ENCODE results near the gene LYST.

Gene LYST

DNA sequence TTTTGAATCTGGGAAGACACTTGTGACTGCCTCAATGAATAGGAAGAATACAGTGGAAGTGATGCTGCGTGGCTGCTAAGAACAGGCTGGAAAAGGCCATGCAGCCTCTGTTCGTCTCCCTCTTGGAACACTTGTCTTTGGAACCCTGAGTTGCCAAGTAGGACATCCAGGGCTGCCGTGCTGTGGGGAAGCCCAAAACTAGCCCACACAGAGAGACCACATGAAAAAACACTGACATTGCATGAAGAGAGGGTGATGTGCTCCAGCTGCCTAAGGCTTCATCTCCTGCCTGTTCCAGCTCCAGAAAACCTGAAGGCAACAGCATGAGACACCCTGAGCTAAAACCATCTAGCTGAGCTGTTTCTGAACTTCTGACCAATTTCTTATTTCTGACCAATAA is 156.0 kb downstream of the LYST start:
- DNase-seq (ENCODE audit: low read depth), result no peak

DNA sequence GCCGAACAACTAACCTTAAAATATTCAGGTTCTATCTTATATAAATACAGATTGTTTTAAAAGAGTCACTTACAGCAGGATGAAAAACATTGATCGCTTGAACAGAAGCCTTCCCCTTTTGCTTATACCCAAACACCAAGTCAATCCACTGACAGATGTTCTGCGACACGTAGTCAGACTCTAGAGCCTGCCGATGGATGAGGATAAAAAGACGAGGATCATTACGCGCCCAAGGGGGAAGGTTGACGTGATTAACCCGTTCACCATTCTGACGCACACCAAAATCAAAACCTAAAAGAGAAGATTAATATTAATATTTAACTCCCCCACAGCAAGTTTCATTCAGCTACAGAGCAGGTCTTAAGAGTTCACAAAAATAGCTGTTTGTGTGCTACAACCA is 157.7 kb downstream of the LYST start:
- DNase-seq (ENCODE audit: low read depth), result no peak

DNA sequence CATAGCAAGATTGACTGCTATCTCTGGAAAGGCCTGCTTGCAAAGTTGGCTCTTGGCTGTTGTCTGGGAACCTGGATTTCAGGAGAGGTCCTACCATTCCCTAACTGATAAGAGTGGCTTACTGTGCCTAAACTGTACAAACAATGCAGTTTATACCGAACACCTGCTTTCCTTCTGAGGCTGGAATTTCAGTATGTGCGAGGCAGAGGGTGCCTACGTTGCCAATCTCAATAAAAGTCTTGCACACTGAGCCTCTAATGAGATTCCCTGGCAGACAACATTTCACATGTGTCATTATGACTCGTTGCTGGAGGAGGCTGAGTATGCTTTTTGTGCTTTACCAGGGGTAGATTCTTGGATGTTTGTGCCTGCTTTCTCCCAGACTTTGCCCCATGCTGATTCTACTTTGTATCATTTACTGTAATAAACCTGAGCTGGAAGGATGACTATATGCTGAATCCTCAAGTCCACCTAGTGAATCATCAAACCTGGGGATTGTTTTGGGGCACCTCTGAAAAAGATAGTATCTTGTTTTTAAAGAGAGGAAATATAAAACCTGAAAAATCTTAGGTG is 158.2 kb downstream of the LYST start:
- peak; percentile 11 for DNase-seq (ENCODE audit: low read depth)

DNA sequence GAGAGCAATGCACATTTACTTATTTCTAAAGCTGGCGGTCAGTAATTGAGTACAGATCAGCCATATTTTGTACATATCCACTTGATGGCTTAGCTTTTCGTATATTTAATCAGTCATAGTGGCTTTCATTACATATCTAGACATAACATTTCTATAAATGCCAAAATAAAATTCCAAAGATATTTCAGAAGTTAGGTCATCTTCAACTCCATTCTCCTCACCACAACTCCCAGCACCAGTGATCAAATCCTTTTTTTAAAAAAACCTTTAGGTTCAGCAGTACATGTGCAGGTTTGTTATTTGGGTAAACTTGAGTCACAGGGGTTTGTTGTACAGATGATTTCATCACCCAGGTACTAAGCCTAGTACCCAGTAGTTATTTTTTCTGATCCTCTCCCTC is 163.2 kb downstream of the LYST start:
- DNase-seq (ENCODE audit: low read depth), result peak; percentile 29

DNA sequence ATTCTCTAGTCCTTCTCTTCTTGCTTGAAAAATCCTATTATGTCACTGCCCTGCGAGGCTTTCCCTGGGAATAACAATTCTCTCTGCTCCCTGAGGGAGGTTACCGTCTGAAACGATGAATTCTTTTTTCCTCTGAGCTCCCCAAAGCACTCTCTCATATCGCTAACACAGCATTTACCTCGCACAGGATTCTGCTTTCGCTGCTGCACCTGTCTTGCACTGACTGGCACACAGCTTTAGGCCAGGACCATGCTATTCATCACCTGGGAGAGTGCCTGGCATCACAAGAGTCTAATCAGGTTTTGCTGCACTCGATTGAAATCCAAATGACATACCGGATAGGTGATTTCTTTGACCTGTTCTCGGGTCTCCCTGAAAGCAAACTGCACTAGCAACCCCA is 164.3 kb downstream of the LYST start:
- no peak for DNase-seq (ENCODE audit: low read depth)

DNA sequence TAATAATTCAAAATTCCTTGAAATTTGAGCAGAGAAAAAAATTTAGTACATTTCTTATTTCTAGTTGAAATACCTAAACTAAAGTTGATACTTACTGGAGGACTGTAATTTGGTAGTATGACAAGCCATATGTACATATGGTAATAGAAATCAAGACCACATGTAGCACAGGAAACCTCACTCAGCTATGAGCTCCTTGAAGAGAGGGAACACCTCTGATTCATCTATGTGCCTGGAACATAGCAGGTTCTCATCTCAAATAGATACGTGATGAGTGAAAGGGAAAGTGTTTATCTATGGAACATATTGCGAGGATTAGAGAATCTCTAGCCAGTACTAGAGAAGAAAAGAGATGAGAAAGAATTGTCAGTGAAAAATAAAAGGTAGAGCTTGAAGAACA is 169.2 kb downstream of the LYST start:
- no peak for DNase-seq (ENCODE audit: low read depth)

DNA sequence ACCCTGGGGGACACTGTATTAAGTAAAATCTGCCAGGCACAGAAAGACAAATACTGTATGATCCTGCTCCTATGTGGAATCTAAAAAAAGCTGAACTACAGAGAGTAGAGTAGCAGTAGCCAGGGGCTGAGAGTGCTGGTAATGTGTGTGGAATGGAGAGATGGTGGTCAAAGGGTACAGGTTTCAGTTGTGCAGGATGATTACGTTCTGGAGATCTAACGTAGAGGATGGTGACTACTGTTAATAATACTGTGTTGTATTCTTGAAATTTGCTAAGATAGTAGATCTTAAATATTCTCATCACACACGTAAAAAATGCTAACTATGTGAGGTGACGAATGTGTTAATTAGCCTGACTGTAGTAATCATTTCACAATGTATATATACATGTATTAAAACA is 177.3 kb downstream of the LYST start:
- DNase-seq (ENCODE audit: low read depth), result no peak

DNA sequence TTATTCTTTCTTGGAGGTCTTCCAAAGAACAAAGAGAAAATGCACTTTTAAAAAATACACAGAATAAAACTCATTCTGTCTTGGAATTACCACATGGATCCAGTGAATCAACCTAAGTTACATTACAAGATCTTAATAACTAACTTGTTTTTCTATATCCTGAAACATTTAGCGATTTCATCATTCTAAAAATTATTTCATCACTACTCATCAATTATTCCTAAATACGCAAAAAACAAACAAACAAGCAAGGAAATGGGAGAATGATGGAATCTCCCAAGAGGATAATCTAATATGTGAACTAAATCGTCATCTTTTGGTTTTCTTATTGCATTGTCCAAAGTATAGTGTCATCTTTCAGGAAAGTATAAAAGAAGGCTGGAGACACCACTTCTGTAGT is 178.6 kb downstream of the LYST start:
- no peak for DNase-seq (ENCODE audit: low read depth)

DNA sequence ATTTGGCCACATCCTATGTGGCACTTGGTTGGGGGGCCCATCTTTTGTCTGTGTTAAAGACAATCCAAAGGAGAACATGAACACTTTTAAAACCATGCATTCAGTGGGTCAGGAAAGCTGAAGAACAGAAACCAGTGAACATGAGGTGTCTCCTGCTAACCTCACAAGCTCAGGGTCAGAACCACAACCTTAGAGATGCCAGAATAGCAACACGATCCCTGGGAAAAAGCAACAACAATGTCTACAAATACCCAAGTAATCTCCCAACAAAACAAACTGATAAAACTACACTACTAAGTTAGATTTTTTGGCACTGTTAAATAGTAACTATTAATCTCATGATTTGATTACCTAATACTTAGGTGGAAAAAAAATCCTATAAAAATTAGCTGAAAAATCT is 183.1 kb downstream of the LYST start:
- peak; percentile 45 for DNase-seq (ENCODE audit: low read depth)

DNA sequence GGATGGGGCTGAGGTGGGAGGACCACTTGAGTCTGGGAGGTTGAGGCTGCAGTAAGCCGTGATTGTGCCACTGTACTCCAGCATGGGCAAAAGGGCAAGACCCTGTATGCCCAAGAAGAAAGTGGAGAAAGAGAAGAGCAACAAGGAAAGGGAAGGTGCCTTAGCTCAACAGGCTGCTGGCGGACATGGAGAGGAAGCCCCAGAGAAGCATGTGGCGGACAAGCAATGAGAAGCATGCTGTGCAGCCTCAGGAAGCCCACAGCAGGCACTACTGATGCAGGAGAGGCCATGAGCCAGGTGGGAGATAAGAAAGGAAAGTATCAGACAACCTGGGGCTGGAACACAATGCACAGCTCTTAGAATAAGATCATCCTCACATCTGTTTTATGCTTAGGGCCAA is 184.5 kb downstream of the LYST start:
- no peak for DNase-seq (ENCODE audit: low read depth)

DNA sequence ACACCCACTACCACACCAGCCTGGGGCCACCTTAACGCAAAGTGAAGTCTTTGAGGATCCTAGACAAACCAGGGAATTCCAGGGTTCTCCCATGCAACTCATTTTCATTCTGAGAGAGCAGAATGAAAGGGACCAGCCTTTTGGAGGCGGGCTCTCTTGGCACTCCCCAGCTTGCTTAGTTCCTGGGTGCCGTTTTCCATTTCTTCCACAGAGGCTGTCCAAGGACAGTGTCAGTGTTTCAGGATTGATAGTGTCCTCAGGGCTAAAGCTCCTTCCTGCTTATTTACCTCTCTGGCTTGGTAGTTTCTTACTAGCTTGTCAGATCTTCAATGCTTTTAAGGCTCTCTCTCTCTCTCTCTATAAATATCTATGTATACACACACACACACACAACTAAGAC is 187.1 kb downstream of the LYST start:
- DNase-seq (ENCODE audit: low read depth), result no peak

DNA sequence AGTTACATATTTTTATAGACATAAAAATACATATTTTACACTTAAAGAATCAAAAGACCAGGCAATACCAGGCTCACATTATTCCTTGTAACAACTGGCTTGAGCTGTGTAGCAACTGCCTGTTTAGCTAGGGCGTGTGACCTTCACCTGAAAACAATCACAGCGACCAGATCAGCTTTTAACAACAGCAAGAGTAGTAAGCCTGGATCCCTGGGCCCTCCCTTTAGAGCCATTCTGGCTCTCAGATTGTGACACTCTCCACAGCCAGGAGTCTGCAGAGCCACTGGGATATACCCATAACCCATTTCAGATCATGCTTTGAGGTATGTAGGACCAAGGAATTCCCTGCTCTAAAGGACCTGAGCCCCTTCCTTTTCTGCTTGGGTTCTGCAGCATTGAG is 187.7 kb downstream of the LYST start:
- DNase-seq (ENCODE audit: low read depth), result no peak

DNA sequence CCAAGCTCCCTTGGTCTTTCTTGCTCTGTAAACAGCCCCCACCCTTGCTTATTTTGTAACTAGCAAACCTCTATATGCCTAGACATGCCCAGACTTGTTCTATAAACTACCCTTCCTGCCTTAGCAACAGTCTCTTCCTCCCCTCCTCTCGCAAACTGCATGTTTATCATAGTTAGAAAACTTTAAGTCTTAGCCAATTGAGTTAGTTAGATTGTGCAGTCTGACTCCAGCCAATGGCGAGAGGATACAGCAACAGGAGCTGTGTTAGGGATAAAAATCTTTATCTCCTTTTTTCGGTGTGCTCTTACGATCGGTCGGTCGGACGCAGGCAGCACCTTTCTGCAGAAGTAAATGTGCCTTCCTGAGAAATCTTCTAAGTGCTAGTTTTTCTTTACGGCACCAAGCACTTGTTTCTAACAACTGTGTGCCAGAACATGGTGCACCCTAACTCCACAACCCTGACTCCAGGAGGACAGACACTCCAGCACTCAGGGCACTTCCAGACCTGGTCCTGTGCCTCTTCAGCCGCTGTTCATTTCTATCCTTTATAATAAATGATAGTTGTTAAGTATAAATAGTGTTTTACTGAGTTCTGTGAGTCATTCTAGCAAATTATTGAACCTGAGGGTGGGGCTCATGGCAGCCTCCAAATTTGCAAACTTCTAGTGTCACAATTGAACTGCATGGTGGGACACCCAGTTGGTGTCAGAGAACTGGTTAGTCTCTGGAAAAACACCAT is 191.4 kb downstream of the LYST start:
- peak; percentile 31 for DNase-seq (ENCODE audit: low read depth)

DNA sequence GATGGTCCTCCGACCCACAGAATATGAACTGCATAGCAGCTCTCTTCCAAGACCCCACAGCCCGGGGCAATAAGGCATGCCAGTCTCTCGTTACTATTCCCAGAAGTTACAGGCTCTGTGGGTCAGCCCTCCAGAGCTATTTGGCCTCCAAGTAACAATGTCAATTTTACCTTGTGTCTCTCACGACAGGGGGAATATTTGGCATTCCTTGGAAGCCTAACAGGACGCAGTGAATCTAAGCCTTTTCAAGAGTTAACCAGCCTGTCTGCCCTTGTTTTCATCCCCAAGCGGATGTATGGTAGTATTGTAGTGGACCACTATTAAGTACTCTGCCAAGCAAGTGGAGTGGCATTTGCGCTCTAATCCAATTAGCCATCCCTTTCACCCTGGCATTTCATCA is 192.7 kb downstream of the LYST start:
- no peak for DNase-seq (ENCODE audit: low read depth)

DNA sequence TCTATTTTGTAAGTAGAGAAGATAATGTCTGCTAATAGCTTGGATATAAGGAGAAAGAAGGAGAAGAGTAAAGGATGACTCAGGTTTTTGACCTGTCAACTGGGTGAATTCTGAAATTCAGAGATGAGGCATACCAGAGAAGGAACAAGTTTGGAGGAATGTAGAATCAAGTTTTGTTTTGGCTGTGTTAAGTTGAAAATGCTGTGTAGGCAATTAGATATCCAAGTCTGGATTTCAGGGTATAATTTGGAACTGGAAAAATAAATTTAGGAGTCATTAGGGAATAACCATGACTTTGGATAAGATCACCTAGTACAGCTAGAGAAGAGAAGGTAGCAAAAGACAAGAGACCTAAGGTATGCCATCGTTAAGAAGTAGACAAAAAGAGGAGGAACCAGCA is 194.7 kb downstream of the LYST start:
- DNase-seq (ENCODE audit: low read depth), result no peak

DNA sequence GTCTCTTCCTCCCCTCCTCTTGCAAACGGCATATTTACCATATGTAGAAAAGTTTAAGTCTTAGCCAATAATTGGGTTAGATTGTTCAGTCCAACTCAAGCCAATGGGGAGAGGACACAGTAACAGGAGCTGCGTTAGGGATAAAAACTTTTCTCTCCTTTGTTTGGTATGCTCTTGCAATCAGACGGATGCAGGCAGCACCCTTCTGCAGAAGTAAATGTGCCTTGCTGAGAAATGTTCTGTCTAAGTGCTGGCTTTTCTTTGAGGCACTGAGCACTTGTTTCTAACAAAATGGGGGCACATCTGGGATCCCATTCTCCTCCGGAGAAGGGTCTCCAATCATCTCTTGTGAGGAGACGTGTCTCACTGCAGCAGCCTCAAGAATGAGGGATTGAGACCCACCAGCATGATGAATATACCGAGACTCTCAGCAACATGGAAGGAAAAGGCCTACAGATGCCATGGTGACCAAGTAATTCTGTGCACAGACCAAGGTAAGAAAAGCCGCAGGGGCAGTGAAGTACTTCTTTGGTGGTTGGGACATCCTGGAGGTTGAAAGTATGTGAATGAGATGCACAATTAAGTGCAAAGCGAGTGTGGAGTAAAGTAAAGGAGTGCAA is 196.4 kb downstream of the LYST start:
- peak; percentile 17 for DNase-seq (ENCODE audit: low read depth)

DNA sequence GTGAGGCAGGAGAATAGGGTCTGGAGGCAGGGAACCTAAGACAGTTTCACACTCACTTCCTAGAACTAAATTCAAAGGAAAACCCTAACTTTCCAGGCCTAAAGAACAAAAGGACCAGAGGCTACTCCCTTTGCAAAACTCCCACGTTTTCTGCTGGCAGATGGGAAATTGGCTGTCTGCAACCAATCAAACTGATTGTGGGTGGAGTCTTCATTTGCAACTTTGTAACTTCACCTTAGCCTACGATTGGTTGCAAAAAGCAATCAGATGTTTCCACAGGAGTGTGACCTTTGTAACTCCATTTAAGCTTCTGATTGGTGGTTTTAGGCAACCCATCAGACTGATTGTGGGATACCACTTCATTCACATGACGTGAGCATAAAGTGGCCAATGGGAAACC is 197.4 kb downstream of the LYST start:
- DNase-seq (ENCODE audit: low read depth), result no peak

DNA sequence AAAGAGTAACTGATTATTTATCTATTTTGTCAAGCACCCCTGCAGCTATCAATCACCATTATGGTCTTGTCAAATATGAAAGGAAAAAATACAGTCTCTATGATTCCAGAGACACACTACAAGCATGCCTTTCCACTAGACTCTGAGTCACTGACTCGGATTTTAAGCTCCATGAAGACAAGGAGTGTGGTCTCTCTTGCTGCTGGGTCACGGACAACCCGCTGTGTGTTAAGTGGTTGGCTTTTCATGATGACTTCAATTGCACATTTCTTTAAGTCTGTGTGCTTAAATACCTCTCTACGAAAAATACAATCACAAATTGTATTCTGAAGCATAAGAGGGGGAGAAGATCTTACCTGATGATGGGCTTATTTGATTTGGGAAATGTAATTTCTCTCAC is 203.1 kb downstream of the LYST start:
- DNase-seq (ENCODE audit: low read depth), result no peak

DNA sequence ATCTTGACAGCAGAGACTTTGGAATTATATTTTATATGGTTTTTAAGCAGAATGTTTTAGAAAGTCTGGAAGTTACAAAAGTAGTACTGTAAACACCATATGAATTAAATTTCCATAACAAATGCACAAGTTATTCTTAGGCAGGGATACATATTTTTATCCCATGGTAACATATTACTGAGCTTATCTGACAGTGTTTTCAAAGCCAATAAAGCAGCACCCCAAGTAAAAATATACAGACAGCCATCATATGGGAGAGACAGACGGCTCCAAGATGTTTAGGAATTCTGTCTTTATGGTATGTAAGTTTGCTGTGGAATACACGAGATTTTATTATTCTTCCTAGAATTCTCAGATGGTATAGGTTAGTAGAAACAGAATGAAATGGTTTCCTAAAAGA is 205.1 kb downstream of the LYST start:
- no peak for DNase-seq (ENCODE audit: low read depth)

DNA sequence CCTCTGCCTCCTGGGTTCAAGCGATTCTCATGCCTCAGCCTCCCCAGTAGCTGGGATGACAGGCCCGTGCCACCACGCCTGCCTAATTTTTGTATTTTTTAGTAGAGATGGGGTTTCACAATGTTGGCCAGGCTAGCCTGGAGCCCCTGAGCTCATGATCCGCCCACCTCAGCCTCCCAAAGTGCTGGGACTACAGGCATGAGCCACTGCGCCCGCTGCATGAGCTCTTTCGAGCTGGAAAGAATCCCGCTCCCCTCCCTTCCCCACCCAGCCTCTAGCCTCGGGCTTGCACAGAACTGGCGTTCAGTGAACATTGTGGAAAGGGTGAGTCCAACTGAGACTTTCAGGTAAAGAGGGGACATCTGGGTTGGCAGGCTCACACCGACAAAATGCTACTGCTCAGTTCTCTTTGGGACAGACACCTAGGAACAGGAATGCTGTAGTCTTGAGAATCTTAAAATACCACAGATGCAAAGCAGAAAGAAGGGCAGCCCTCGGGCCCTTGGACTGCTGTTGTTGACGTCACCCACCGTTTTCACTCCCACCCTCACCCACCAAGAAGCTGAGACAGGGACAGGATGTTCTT is 207.4 kb downstream of the LYST start:
- DNase-seq (ENCODE audit: low read depth), result no peak

DNA sequence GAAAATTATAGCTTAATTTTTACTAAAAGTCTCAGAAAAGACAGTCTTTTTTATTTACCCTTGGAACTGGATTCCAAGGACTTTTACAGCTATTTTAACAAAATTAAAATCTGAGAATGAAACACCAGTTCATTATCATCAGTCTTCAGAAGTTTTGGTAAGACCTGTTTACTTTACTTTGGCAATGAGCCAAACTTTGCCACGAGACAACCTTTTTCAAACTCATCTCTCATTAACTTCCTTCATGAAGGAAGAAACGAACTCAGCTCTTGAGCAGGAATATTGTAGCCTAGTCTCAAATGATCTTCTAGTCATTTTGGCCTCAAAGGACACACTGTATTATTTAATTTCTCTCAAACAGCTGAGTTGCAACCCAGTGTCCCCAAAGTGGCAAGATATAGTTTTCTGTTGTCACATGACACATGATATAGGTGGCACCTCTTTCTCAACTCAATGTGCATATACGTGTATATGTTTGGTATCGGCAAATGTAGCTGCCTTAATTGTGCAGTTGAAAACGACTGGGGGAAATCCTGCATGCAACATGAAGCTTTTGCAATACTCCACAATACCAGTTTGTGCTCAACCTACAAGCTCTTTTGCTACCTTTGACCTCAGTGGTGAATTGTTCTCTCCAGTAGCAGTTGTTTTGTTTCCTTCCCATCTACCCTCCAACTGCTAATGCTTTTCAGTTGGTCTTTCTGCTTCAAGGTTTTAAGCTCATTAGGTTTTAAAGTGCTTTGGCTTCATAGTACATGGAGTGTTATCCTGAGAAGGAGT is 208.8 kb downstream of the LYST start:
- DNase-seq (ENCODE audit: low read depth), result no peak

DNA sequence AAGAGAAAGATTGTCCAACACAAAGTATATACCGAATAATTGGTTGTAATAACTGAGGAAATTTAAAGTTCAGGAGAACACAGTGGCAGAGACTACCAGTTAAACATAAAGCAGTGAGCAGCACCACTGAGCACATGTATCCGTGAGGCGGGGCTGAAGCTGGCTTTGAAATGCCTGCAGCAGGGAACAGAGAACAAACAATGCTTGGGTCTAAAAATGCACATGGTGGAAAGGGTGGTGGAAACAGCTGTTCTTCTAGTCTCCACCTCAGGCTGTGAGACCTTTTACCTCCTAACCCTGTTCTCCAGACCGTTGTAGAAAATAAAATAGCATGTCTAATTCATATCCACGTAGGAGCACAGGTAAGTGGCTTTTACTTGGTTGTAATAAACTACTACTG is 209.4 kb downstream of the LYST start:
- DNase-seq (ENCODE audit: low read depth), result no peak

DNA sequence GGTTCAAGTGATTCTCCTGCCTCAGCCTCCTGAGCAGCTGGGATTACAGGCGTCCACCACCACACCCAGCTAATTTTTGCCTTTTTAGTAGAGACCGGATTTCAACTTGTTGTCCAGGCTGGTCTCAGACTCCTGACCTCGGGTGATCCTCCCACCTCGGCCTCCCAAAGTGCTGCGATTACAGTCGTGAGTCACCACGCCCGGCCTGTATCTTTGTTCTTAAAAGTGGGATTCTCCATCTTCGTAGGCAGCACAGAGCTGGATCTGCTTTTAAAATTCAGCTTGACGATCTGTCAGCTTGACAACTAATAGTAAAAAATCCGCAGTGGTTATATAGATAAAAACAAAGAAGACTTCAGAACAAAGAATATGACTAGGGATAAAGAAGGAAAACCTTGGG is 214.3 kb downstream of the LYST start:
- no peak for DNase-seq (ENCODE audit: low read depth)

All from amniotic epithelial cell (primary cell).